Nephron progenitor cell (in vitro differentiated cells): ENCODE results near the gene SENP2.

Experiments used
- DNase-seq: peaks from one replicate; pipeline ENCODE4 v3.0.0; 2021
- H3K27ac Mint-ChIP-seq: 2 replicates; pipeline ENCODE4 v1.8.0; 2021; ENCODE audit warnings: mild to moderate bottlenecking, moderate library complexity, mixed read lengths
- H3K27me3 Mint-ChIP-seq: 2 replicates; pipeline ENCODE4 v1.8.0; 2021; ENCODE audit warnings: mild to moderate bottlenecking, low read depth, mixed read lengths; ENCODE audit not compliant: poor library complexity
- H3K36me3 Mint-ChIP-seq: 2 replicates; pipeline ENCODE4 v1.8.0; 2021; ENCODE audit warnings: low read depth, mixed read lengths
- H3K4me1 Mint-ChIP-seq: 2 replicates; pipeline ENCODE4 v1.8.0; 2021; ENCODE audit warnings: mixed read lengths
- H3K4me3 Mint-ChIP-seq: 2 replicates; pipeline ENCODE4 v1.8.0; 2021; ENCODE audit warnings: mild to moderate bottlenecking, moderate library complexity, mixed read lengths
- H3K9me3 Mint-ChIP-seq: 2 replicates; pipeline ENCODE4 v1.8.0; 2021; ENCODE audit warnings: mild to moderate bottlenecking, moderate library complexity, mixed read lengths
- TF ChIP-seq, protein P1 (sequence below): fragments of 200-600 bp; sonication (generic); IDR thresholded peaks from 2 replicates; pipeline ENCODE4 v1.5.0; 2021; ENCODE audit warnings: antibody characterized with exemption

Gene SENP2

DNA sequence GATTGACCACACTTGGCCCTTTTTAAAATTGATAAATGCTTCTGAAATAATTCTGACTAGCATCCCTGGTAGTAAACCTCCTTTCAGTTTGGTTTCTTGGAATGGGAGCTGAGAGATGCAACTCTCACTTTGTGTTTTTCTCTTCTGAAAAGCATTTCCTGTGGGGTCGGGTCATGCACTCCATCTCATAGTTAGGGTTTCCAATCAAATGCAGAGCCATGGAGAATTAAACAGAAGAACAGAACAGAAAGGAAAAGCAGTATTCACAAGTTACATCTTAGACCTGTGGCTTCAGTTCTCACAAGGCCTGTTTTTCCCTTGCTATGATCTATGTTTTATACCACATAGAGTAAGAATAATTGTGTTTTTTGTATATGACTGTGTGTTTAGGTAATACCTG, 39.7 kb downstream of the SENP2 start:
- Mint-ChIP-seq H3K4me3 (no peak overlapping the region), H3K4me1 (peaks cover 4% of the 10 kb centered on the region), H3K27me3 (no peaks in the 10 kb centered on the region), H3K27ac (no peak overlapping the region), H3K9me3 (no peaks in the 10 kb centered on the region), H3K36me3 (peaks cover 68% of the 10 kb centered on the region)
- TF ChIP-seq, protein P1, sequence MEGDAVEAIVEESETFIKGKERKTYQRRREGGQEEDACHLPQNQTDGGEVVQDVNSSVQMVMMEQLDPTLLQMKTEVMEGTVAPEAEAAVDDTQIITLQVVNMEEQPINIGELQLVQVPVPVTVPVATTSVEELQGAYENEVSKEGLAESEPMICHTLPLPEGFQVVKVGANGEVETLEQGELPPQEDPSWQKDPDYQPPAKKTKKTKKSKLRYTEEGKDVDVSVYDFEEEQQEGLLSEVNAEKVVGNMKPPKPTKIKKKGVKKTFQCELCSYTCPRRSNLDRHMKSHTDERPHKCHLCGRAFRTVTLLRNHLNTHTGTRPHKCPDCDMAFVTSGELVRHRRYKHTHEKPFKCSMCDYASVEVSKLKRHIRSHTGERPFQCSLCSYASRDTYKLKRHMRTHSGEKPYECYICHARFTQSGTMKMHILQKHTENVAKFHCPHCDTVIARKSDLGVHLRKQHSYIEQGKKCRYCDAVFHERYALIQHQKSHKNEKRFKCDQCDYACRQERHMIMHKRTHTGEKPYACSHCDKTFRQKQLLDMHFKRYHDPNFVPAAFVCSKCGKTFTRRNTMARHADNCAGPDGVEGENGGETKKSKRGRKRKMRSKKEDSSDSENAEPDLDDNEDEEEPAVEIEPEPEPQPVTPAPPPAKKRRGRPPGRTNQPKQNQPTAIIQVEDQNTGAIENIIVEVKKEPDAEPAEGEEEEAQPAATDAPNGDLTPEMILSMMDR: no peak
- no peak for DNase-seq

DNA sequence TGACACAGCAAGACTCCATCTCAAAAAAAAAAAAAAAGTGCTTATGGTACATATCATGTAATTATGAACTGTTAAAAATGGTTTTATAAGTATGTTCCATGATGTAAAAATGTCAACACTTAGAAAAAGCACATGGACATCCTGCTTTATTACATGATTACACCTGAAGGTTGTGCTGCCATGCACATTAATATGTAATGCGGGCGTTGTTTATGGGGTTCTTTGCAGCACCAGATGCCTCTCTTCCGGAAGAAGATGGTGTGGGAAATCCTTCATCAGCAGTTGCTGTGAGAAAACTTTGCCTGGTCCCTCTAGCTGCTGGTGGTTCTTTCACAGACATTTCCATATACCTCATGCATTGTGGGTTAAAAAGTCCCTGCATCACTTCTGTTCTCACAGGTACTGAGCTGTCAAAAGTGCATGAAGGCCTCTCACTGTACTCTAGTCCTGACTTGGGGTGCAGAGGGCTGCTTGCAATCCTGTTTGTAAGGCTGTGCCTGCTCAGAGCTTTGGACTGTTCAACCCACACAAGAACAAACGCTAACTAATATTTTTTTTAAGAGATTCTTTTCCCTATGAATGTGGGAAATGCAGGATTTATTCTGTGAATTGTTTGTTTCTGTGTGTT, 43.6 kb downstream of the SENP2 start:
- Mint-ChIP-seq H3K9me3 (no peaks in the 10 kb centered on the region), H3K4me1 (peaks cover 4% of the 10 kb centered on the region), H3K27ac (peak overlapping the region; percentile 92), H3K27me3 (no peaks in the 10 kb centered on the region), H3K36me3 (peaks cover 46% of the 10 kb centered on the region), H3K4me3 (no peak overlapping the region)
- TF ChIP-seq, protein P1: no peak
- no peak for DNase-seq

DNA sequence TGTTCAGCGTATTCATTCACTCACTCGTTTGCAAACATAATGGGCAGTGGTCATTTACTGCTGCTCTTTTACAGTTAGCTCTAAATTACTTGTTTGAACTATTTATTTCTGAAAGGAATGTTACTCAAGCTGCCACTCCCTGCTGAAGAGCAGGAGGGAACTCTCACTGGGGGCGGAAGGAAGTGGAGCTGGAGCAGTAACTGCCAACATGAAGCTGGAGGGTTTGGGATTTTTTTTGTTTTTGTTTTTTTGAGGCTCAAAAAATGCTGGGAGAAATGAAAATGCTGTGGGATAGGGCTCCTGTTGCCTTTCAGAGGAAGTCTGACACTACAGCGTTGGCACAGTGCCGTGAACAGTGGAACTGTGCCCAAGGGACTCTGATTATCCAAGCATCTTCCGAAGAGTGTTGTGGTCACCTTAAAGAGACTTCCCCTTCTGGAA, 44.1 kb downstream of the SENP2 start:
- DNase-seq: no peak
- TF ChIP-seq, protein P1: no peak
- peaks cover 4% of the 10 kb centered on the region for H3K4me1 Mint-ChIP-seq
- peaks cover 41% of the 10 kb centered on the region for H3K36me3 Mint-ChIP-seq
- no peaks in the 10 kb centered on the region for H3K27me3 Mint-ChIP-seq
- H3K9me3 Mint-ChIP-seq: no peaks in the 10 kb centered on the region
- no peak overlapping the region for H3K4me3 Mint-ChIP-seq
- peak overlapping the region; percentile 92 for H3K27ac Mint-ChIP-seq

DNA sequence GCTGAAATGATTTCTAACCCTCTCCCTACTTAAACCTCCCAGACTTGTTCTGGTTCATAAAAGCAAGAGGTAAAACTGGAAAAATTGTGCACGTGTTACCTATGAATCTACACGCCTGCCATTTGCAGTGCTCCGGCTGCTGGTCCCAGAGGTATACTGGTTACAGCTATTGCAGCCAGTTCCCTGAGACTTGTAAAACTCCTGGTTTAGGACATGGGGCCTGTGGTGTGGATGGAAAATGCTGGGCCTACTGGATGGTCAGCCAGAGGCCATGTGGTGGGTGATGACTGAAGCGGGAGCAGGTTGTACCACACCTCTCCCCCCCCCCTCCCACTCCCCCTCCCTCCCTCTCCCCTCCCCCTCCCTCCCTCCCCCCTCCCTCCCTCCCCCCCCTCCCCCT, 45.0 kb downstream of the SENP2 start:
- Mint-ChIP-seq H3K27ac (no peak overlapping the region), H3K4me1 (peaks cover 4% of the 10 kb centered on the region), H3K4me3 (no peak overlapping the region), H3K9me3 (no peaks in the 10 kb centered on the region), H3K27me3 (no peaks in the 10 kb centered on the region), H3K36me3 (peaks cover 32% of the 10 kb centered on the region)
- TF ChIP-seq, protein P1: no peak
- no peak for DNase-seq

DNA sequence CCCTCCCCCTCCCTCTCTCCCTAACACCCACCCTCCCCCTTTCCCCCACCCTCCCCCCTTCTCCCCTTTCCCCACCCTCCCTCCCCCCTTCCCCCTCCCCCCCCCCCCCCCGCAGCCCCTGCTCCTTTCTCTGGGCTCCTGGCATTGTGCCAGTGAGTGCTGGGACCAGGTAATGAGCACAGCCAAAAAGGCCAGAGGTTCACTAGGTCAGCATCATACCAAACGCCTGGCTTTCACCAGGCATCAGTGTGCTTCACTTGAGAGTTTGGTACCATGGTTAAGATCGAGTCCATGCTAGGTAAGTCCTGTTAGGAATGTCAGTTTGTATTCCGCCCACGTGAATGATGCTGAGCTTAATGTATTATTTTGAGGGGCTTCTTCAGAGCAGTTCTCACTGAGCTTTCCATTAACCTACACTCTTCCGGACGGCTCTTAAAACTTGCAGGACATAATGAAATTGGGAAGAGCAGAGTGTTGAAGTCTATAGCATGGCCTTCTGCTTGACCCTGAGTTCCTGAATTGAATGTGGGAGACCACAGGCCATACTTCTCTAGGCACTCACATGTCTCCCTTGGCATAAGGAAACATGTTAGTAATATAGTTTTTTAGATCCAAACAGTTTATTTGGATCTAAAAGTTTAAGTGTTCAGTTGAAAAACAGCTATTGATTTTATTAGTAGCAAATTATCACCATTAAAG, 45.6 kb downstream of the SENP2 start:
- no peak overlapping the region for H3K4me3 Mint-ChIP-seq
- no peak for DNase-seq
- TF ChIP-seq, protein P1: no peak
- H3K36me3 Mint-ChIP-seq: peaks cover 29% of the 10 kb centered on the region
- H3K27ac Mint-ChIP-seq: no peak overlapping the region
- H3K4me1 Mint-ChIP-seq: peaks cover 4% of the 10 kb centered on the region
- H3K9me3 Mint-ChIP-seq: no peaks in the 10 kb centered on the region
- H3K27me3 Mint-ChIP-seq: no peaks in the 10 kb centered on the region

DNA sequence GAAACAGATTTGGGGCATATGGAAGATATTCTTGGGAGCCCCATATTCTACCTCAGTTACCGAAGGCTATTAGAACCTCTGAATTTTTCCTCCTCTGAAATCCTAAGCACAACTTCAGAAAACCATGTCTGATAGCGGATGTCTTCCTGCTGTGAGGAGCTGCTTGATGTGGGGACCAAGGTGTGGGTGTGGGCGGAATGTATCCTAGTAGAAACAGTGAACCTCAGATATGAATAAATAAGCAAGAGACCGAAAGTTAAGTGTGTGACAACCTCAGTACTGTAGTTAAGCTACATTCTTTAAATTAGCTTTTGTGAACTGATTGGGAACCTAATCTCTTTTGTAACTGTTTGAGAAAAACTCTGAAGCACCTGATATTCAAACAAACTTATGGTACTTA, 46.9 kb downstream of the SENP2 start:
- TF ChIP-seq, protein P1: no peak
- no peaks in the 10 kb centered on the region for H3K9me3 Mint-ChIP-seq

More for the DNA sequence above, 46.9 kb downstream of the SENP2 start:
- Mint-ChIP-seq H3K36me3 (peaks cover 24% of the 10 kb centered on the region), H3K4me3 (no peak overlapping the region), H3K27ac (no peak overlapping the region), H3K4me1 (peaks cover 10% of the 10 kb centered on the region), H3K27me3 (no peaks in the 10 kb centered on the region)
- DNase-seq: no peak
